ENCODE data around the gene ECI1. TPM values are rescaled to one million over a fixed set of nuclear protein-coding genes. Genes with fewer than 3 reads are reported as not detected.

The ECI1 gene
- polyA plus RNA-seq, 6 donors from 2014 or later: 41.7 to 55.1 (median 48.6) TPM

DNA sequence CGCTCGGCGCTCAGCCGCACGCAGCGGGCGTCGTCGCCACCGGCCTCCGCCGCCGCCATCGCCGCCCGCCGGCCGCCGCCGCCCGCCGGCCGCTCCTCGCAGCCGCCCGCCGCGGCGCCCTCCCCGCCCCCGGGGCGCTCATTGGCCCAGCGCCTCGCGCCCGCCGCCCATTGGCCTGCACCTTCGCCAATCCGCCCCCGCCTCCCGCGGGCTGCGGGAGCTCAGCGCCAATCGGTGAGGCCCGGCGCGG lies 36.7 kb downstream of the ECI1 start, which contains the start of gene PGP:
TSS of gene PGP (minus strand) at position 122 of the 250 bp plus-strand sequence. CDS start at position 59, 63 bp downstream.
- peak within 1 kb of the TSS; percentile 86 to 94 (median 89) for H3K4me3 Mint-ChIP-seq
- no peaks in the 10 kb centered on the region for H3K9me3 Mint-ChIP-seq
- peak within 1 kb of the TSS in 4 of 6 donors; percentile 82 to 92 (median 84) for H3K27ac Mint-ChIP-seq
- no peaks in the 10 kb centered on the region for H3K36me3 Mint-ChIP-seq
- no peaks in the 10 kb centered on the region for H3K27me3 Mint-ChIP-seq
- ATAC-seq (ENCODE audit: low read depth in 2 of 2): peak; percentile 95 to 96
- H3K4me1 Mint-ChIP-seq: peaks cover 10 to 18% (median 11%) of the 10 kb centered on the region in 3 donors
- no peak for DNase-seq

DNA sequence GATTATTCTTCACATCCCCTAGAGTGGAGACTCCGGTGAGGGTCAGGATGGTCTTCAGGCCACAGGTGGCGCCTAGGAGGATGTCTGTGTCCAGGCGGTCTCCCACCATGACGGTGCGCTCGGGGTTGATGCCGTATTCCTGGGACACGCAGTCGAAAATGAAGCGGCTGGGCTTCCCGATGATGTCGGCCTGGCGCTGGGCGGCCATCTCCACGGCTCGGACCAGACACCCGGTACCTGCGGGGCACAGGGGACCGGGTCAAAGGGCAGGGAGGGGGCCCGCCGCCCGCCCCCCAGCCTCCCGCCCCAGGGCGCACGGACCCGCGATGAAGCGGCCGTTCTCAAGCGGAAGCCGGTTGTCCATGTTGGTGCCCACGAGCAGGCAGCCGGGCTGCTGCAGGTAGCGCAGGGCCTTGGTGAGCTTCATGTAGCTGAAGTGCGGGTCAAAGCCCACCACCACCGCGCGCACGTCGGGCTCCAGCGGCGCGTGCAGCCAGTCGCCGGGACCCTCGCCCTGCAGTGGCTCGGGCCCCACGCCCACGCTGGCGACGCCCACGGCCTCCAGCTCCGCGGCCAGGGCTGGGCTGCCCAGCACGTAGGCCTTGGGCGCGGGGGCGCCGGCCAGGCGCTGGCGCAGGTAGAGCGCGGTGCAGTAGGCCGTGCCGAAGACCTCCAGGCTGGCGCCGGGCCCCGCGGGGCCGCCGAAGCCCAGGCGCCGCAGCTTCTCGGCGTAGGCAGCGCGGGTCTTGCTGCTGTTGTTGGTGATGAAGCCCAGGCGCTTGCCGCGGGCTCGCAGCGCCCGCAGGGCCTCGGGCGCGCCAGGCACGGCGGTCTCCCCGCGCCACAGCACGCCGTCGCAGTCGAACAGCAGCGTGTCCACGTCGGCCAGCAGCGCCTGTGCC lies 37.3 kb downstream of the ECI1 start:
- ATAC-seq (ENCODE audit: low read depth in 2 of 2): peak; percentile 2 to 3

DNA sequence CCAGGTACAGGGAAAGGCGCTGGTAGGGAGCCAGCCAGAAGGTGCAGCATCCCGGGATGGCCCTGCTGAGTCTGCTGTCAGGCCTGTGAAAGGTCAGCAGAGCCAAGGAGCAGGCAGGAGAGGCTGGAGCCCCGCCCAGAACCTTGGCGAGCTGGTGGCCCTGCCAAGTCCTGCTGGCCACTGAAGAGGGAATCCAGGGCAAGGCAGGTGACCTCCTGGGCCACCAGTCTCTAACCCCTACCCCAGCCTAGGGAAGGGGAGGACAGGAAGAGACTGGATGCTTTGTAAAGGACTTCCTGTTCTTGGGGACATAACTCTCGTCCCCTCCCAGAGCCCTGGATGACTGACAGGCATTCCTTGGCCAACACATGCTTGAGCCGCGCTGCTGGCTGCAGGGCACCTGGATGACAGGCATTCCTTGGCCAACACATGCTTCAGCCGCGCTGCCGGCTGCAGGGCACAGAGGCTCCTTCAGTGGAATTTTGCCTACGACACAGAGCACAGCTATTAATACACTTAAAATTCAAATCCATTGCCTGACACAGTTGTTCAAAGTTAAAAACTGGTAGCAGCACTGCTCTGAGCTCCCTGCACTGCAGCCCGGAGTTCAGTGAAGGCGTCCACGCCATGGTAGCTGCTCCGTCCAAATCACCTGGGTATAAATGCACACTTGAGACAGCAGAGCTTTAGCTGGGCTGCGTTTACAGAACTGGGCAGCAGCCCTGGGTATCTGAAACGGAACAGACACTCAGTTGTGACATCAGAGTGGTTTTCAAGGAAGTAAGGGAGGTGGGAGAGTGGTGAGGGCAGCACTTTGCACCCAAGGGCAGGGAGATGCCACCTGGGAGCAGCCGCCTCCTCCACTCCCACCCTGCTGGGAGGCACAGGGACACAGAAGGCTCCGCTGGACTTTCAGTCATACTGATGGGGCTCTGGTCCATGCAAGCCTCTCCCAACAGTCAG lies 38.7 kb downstream of the ECI1 start:
- H3K4me3 Mint-ChIP-seq: peak overlapping the region; percentile 36 to 86 (median 78)
- peaks cover 13 to 21% (median 17%) of the 10 kb centered on the region in 3 donors for H3K4me1 Mint-ChIP-seq
- no peak for ATAC-seq (ENCODE audit: low read depth in 2 of 2)
- DNase-seq: no peak
- H3K27me3 Mint-ChIP-seq: no peaks in the 10 kb centered on the region
- H3K9me3 Mint-ChIP-seq: no peaks in the 10 kb centered on the region
- peak overlapping the region in 2 of 6 donors; percentile 21 to 73 for H3K27ac Mint-ChIP-seq
- peaks cover 0 to 5% of the 10 kb centered on the region in 2 donors for H3K36me3 Mint-ChIP-seq

More for the DNA sequence above, 37.3 kb downstream of the ECI1 start:
- Mint-ChIP-seq H3K4me3 (peak overlapping the region; percentile 69 to 87 (median 82)), H3K4me1 (peaks cover 10 to 18% (median 11%) of the 10 kb centered on the region in 3 donors), H3K36me3 (no peaks in the 10 kb centered on the region), H3K9me3 (no peaks in the 10 kb centered on the region), H3K27ac (peak overlapping the region in 1 of 6 donors; percentile 82), H3K27me3 (no peaks in the 10 kb centered on the region)
- no peak for DNase-seq

DNA sequence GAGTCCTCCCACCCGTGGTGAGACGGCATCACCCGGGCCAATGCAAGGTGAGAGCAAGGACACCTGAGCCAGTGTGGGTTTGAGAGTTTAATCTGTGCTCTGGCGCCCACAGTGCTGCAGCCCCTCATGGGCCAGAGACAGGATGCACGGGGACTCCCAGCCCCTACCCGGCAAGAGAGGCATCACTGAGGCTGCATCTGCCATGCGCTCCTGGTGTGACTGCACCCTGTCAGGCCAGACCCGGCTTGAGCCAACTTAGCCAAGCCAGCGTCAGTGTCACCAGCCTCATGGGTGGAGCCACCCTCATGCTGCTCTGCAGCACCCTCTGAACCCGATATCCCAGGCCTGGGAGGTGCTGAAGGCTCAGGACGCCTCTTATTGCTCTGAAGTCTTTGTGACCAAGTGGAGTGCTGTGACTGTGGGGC lies 39.5 kb downstream of the ECI1 start:
- Mint-ChIP-seq H3K9me3 (no peaks in the 10 kb centered on the region), H3K27ac (peak overlapping the region in 1 of 6 donors; percentile 73), H3K4me3 (peak overlapping the region in 3 of 8 donors; percentile 13 to 46 (median 25)), H3K36me3 (peaks cover 0 to 9% of the 10 kb centered on the region in 2 donors), H3K27me3 (no peaks in the 10 kb centered on the region), H3K4me1 (peaks cover 17 to 26% (median 22%) of the 10 kb centered on the region in 3 donors)
- ATAC-seq (ENCODE audit: low read depth in 2 of 2): no peak
- DNase-seq: no peak

DNA sequence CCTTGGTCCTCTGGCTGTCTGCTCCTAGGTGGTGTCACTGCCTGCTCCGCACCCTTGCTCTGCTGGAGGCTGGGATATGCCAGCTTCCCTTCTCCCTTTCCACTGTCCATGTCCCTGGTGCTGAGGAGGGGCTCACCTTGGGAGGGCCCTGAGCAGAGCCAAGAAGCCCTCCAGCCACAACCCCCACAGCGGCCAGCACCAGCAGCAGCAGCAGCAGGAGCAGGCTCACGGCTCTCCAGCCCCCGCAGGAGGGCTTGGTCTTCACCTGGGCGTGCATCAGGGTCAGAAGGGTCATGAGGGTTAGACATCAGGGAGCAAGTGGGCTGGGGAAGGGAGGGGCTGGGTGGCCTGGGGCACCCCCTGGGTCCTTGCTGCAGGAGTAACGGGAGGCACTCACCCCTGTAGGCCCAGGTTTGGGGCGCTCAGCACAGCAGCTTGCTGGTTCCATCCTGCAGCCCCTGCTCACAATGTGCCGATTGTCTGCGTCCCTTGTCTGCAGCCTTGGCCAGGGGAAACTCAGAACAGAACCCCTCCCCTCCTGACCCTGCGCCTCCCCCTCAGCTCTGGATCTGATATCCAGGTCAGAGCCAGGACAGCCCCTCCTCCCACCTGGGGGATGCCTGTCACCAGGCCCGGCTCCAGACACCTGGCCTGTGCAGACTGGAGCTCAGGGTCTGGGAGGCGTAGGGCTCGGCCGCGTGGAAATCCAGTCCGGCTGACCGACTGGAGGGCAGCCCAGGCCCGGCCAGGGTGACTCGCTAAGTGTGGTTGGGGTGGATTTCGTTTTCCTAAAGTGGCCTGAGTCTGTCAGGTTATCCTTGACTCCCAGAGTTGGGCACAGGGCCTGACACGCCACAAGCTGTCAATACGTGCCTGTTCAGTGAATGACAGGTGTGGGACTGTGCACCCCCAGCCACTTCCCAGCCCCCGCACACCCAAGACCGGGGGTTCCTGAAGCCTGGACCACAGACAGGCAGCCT lies 40.7 kb downstream of the ECI1 start, which contains the start of gene BRICD5:
TSS of gene BRICD5 (minus strand) at position 478 of the 980 bp plus-strand sequence. CDS start at position 448, 30 bp downstream.
- H3K4me3 Mint-ChIP-seq: peak within 1 kb of the TSS in 2 of 8 donors; percentile 45 to 46
- no peaks in the 10 kb centered on the region for H3K9me3 Mint-ChIP-seq
- H3K36me3 Mint-ChIP-seq: peaks cover 0 to 9% of the 10 kb centered on the region in 2 donors
- peak within 1 kb of the TSS in 1 of 6 donors; percentile 47 for H3K27ac Mint-ChIP-seq
- ATAC-seq (ENCODE audit: low read depth in 2 of 2): no peak
- H3K27me3 Mint-ChIP-seq: no peaks in the 10 kb centered on the region
- no peak for DNase-seq
- H3K4me1 Mint-ChIP-seq: peaks cover 21 to 29% (median 27%) of the 10 kb centered on the region in 3 donors

DNA sequence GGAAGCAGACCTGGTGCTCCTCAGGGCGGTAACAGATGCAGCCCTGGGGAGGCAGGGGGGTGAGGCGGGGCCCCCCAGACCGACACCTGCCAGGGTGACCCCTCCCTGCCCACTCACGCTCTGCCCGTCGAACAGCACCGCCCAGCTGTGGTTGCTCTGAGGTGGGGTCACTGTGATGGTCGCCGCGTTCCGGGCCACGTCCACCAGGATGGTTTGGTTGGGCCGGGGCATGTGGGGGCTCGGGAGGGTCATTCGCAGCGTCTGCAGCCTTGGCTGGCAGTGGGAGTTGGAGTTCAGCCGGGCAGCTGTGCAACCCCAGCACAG lies 41.4 kb downstream of the ECI1 start:
- H3K4me3 Mint-ChIP-seq: no peak overlapping the region
- H3K9me3 Mint-ChIP-seq: no peaks in the 10 kb centered on the region
- H3K27me3 Mint-ChIP-seq: no peaks in the 10 kb centered on the region
- ATAC-seq (ENCODE audit: low read depth in 2 of 2) (no peak), DNase-seq (no peak)
- H3K27ac Mint-ChIP-seq: no peak overlapping the region
- peaks cover 17 to 29% (median 24%) of the 10 kb centered on the region in 3 donors for H3K4me1 Mint-ChIP-seq
- peaks cover 0 to 9% of the 10 kb centered on the region in 2 donors for H3K36me3 Mint-ChIP-seq

DNA sequence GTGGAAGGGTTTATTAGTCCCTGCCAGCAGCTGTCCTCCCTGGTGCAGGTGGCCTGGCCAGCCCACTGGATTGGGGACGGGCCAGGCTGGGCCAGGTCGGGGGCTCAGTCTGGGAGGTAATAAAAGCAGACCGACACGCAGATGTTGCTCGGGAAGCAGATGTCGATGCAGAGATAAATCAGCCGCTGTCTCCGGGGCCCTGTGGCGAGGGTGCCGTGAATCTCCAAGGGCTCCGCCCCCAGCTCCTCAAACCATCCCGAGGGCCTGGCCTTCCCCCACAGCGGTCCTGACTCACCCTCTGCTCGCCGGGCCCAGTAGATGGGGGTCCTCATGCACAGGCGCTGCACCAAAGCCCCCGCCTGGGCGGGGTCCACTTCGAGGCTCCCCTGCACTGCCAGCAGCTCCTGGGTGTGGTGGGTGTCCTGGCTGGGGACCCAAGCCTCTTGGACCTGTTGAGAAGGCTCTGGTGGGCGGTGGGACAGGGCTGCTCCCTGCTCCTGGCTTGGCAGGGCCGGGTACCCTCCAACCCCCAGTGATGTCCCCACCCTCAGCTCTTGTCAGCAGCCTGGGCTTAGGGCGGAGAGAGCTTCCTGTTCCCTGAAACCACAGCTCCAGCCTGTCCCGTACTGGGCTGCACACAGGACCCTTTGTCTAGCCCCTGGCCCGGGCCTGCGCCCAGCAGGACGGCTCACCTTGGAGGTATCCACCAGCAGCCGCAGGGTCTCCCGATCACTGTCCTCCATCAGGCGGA lies 42.0 kb downstream of the ECI1 start:
- DNase-seq (no peak), ATAC-seq (ENCODE audit: low read depth in 2 of 2) (no peak)
- no peak overlapping the region for H3K27ac Mint-ChIP-seq
- H3K4me3 Mint-ChIP-seq: no peak overlapping the region
- H3K27me3 Mint-ChIP-seq: no peaks in the 10 kb centered on the region
- H3K9me3 Mint-ChIP-seq: no peaks in the 10 kb centered on the region
- peaks cover 20 to 32% (median 29%) of the 10 kb centered on the region in 3 donors for H3K4me1 Mint-ChIP-seq
- H3K36me3 Mint-ChIP-seq: peaks cover 0 to 9% of the 10 kb centered on the region in 2 donors

DNA sequence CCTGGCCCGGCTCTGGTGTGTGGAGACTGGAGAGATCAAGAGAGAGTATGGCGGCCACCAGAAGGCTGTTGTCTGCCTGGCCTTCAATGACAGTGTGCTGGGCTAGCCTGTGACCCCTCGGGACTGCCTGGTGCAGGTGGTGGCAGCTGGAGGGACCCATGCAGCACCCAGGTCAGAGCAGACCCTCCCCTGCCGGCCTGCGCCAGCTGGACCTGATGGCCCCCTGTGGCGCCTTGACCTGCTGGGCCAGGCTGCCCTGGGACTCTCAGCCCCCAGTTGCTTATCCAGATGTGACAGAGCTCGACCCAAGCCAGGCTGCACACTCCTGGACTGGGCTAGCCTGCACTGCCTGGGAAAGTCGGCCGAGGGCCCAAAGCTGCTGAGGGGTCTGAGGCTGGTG lies 42.6 kb downstream of the ECI1 start:
- DNase-seq (no peak), ATAC-seq (ENCODE audit: low read depth in 2 of 2) (no peak)
- Mint-ChIP-seq H3K27me3 (no peaks in the 10 kb centered on the region), H3K9me3 (no peaks in the 10 kb centered on the region), H3K27ac (no peak overlapping the region), H3K36me3 (peaks cover 0 to 9% of the 10 kb centered on the region in 2 donors), H3K4me1 (peaks cover 22 to 36% (median 31%) of the 10 kb centered on the region in 3 donors), H3K4me3 (no peak overlapping the region)

DNA sequence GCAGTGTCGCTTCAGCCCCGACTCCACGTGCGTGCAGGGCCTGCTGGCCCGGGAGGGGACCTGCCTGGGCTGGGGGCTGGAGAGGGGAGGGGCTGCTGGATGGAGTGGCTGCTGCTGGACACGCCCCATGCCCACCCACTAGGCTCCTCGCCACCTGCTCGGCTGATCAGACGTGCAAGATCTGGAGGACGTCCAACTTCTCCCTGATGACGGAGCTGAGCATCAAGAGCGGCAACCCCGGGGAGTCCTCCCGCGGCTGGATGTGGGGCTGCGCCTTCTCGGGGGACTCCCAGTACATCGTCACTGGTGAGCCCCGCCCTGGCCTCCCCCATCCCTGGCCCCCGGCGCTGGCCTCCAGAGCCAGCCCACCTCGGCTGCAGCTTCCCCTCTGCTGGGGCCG lies 43.1 kb downstream of the ECI1 start:
- Mint-ChIP-seq H3K4me1 (peaks cover 26 to 37% (median 26%) of the 10 kb centered on the region in 3 donors), H3K27me3 (no peaks in the 10 kb centered on the region), H3K27ac (no peak overlapping the region), H3K9me3 (no peaks in the 10 kb centered on the region), H3K36me3 (peaks cover 0 to 9% of the 10 kb centered on the region in 2 donors), H3K4me3 (peak overlapping the region in 1 of 8 donors; percentile 33)
- DNase-seq (no peak), ATAC-seq (ENCODE audit: low read depth in 2 of 2) (no peak)

DNA sequence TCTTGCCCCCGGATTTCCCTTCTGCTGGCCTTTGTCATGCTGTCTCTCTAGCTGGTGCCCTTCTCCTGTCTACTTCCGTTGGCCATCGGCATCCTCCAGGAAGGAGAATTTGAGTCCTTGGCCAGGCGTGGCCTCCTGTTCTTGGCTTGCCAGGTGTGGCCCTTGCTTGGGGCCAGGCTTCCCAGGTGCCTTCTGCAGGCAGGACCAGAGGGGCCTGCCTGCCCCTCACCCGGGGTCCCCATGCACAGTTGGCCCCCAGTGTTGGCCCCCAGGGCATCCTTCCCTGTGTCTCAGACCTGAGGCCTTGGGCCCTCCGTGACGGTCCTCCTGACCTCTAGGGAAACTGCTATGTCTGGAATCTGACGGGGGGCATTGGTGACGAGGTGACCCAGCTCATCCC lies 43.5 kb downstream of the ECI1 start:
- Mint-ChIP-seq H3K27ac (peak overlapping the region in 2 of 6 donors; percentile 54 to 78), H3K27me3 (no peaks in the 10 kb centered on the region), H3K4me1 (peaks cover 22 to 34% (median 26%) of the 10 kb centered on the region in 3 donors), H3K4me3 (peak overlapping the region in 7 of 8 donors; percentile 19 to 87 (median 68)), H3K36me3 (peaks cover 0 to 9% of the 10 kb centered on the region in 2 donors), H3K9me3 (no peaks in the 10 kb centered on the region)
- ATAC-seq (ENCODE audit: low read depth in 2 of 2): no peak
- DNase-seq: no peak

DNA sequence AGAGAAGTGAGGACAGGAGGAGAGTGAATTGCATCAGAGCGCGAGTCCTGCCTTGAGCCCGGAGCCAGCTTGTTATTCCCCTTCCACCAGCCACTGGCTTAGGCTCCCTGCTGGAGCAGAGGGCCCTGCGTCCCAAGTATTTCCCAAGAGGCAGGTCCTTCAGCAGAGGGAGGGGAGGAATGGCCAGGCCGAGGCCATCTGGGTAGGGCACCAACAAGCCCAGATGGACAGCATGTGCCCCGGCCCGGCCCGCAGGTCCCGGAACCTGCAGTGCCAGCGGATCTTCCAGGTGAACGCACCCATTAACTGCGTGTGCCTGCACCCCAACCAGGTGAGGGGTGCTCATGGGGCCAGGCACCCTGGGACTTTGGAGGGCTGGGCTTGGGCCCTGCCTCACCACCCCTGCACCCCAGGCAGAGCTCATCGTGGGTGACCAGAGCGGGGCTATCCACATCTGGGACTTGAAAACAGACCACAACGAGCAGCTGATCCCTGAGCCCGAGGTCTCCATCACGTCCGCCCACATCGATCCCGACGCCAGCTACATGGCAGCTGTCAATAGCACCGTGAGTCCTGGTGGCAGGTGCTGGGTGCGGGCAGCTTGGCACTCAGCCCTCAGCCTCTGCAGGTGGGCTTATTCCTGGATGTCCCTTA lies 44.5 kb downstream of the ECI1 start:
- peak overlapping the region in 4 of 6 donors; percentile 57 to 96 (median 86) for H3K27ac Mint-ChIP-seq
- peaks cover 0 to 3% (median 0%) of the 10 kb centered on the region in 3 donors for H3K27me3 Mint-ChIP-seq
- peak overlapping the region in 7 of 8 donors; percentile 66 to 88 (median 81) for H3K4me3 Mint-ChIP-seq
- no peaks in the 10 kb centered on the region for H3K9me3 Mint-ChIP-seq
- ATAC-seq (ENCODE audit: low read depth in 2 of 2) (no peak), DNase-seq (no peak)
- H3K4me1 Mint-ChIP-seq: peaks cover 17 to 32% (median 23%) of the 10 kb centered on the region in 3 donors
- peaks cover 0 to 9% of the 10 kb centered on the region in 2 donors for H3K36me3 Mint-ChIP-seq
